GM21576 (cell line): ENCODE data around the gene MSI2.

Experiments used
- ATAC-seq: cut with Tn5 transposase; IDR thresholded peaks from one replicate; pipeline ENCODE4 v1.9.1; 2021; ENCODE audit warnings: mild to moderate bottlenecking, moderate library complexity; ENCODE audit not compliant: unreplicated experiment

Gene MSI2

GRCh38 chr17:57269052-57269451 lies 12.7 kb downstream of the MSI2 start:
- ATAC-seq: no peak

- no peak for ATAC-seq
These were observed 13.4 kb downstream of the MSI2 start for GRCh38 chr17:57269598-57270255.

DNA sequence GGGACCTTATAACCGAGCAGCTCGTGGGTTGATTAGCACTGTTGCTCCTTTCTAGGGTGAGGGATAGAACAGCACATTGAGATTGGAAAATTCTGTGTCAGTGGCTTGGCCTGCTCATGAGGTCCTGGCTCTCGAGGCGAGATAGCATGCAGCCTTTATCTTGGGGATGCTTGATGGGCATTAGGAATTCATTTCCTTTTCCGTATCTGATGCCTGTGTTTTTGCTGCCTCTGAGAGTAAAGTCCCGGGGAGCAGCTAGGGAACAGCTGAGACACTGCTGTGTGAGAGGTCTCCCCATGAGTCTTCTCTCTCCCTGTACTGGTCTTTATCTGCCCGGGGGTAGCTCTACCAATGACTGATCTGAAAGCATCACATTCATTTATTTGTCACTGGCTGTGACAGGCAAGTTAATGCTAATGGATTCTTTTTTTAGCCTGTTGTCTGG lies 14.5 kb downstream of the MSI2 start:
- no peak for ATAC-seq

GRCh38 chr17:57271821-57272220 lies 15.5 kb downstream of the MSI2 start:
- no peak for ATAC-seq

DNA sequence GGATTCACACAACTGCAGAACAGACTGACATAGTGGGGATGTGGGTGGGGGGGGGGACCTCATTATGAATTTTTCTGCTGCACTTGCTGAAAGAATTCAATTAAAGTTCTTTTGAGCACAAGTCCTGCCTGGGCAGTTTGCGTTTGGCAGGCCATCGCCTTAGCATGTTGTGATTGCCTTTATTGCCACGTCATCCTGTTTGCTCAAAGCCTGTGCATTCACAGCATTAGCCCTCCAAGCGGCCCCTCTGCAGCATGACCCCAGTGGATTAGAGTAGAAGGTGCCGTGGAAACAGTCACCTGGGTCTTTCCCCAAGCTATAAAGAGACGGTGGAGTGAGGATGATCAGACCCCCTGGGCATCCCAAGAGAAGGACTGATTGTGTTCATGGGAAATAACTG lies 17.2 kb downstream of the MSI2 start:
- no peak for ATAC-seq

- no peak for ATAC-seq
These were observed 17.8 kb downstream of the MSI2 start for GRCh38 chr17:57274162-57274561.

DNA sequence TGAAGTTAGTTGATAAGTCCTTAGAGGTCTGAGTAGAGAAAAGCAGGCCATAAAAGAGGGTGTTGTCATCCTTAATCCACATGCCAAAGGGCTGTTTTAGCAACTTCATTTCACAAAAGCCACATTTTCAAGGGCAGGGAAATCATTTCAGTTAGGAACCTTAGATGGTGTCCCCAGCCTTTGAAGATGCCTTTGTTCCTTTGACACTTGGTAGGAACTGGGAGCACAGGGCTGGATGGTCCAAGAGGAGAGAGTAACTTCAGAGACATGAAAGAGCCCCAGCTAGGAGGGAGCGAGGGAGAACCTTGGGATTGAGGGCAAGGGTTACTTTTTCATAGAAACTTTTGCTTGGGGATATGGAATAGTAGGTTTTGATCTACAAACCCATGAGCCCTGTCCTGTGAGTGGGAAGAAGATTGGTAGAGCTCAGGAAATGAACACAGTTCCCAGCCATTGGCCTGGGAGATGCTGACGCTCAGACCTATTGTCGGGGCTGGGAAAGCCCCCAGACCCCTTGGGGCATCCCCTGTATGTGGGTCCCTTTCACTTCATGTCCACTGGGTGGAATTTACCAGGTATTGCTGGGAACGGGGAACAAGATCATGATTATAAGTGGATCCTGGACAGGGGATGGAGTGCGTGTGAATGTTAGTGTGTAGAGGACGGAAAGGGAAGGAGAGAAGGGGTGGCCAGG lies 18.9 kb downstream of the MSI2 start:
- ATAC-seq: no peak

DNA sequence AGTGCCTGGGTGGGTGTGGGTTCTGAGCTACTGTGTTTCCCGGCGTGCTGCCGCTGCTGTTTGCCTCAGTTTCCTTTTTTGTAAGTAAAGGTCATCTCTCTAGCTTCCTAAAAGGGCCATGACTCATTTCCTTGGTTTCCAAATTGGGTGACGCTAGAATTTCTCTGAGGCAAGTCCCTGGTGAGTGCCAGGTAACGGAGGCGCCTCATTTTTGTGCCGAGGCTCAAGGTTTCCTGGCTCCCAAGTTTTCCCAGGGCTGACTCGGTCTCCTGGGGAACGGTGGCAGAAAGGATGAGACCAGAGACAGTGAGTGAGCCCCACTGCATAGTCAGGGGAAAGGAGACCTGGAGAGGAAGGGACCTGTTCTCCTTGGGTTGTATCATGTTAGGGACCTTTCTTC lies 20.3 kb downstream of the MSI2 start:
- ATAC-seq: no peak

DNA sequence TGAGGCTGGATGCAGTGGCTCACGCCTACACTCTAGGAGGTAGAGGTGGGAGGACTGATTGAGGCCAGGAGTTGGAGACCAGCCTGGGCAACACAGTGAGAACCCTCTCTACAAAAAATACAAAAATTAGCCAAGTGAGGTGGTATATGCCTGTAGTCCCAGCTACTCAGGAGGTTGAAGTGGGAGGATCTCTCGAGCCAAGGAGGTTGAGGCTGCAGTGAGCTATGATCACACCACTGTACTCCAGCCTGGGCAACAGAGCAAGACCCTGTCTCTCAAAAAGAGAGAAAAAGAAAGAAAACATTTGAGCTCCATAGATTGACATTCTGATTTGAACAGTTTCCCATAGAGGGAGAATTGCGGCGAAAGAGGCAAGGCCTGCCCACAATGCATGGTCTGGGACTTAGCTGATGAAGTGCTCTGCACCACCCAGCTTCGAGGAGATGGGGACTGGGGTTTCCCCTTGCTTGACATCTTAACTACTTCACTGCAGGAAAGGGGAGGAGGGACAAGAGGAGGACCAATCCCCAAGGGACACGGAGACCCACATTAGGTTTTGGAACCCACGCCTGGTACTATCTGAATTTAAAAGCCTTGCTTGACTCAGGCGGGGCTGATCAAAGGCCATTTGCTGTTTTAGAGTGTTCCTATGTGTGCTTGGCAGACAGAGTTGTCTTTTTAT lies 21.7 kb downstream of the MSI2 start:
- no peak for ATAC-seq

DNA sequence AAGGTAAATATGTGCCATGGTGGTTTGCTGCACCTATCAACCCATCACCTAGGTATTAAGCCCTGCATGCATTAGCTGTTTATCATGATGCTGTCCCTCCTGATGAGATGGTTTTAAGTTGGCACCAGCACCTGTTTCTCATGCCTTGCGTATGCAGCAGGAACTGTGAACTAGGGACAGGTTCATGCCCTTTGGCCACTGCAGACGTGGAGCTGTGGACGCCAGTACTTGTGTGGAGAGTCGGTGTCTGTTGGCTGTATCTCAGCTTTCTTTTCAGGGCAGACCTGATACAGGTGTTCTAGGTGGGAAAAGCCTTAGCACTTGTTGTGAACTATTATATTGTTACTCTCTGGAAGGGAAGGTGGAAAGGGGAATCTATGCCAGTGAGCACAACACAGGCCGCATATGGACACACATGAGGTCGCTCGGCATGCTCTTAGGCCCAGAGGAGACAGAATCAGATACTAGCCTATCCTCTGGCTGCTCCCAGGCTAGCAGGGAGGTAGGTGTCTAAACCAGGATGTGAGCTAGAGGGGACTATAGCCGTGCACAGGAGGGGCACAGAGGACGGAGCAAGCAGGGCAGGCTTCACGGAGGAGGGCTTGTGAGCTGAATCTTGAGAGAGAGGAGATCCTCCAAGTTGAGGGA lies 22.5 kb downstream of the MSI2 start:
- ATAC-seq: no peak

DNA sequence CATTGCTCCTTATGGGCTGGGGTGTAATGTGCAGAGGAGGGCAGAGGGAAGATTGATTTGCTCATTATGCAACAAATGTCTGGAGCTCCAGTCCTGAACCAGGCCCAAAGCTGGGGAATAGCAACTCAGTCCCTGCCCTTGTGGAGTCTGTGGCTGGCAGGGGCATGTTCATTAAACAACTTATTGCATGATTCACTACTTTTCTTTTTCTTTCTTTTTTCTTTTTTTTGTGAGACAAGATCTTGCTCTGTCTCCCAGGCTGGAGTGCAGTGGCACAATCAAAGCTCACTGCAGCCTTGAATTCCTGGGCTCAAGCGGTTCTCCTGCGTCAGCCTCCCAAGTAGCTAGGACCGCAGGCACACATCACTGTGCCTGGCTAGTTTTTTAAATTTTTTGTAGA lies 23.1 kb downstream of the MSI2 start:
- no peak for ATAC-seq

GRCh38 chr17:57281887-57282286 lies 25.6 kb downstream of the MSI2 start:
- no peak for ATAC-seq

DNA sequence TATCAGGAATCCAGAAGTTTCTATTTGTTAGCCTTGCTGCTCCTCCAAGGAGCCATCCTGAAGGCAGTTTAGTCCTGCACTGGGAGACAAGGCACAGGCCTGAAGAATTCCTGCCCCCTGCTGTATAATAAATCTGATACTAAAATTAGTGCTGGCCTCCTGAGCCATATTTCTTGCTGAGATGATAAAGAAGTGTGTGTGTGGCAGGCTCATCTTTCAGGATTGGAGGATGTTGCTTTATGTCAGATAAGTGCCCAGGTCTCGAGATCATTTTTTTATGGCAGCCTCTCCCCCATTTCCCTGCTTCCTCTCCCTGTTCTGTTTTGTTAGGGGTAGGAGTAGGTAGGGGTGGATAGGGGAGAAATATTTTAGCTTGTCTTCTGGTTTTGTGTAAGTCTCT lies 26.0 kb downstream of the MSI2 start:
- ATAC-seq: no peak

DNA sequence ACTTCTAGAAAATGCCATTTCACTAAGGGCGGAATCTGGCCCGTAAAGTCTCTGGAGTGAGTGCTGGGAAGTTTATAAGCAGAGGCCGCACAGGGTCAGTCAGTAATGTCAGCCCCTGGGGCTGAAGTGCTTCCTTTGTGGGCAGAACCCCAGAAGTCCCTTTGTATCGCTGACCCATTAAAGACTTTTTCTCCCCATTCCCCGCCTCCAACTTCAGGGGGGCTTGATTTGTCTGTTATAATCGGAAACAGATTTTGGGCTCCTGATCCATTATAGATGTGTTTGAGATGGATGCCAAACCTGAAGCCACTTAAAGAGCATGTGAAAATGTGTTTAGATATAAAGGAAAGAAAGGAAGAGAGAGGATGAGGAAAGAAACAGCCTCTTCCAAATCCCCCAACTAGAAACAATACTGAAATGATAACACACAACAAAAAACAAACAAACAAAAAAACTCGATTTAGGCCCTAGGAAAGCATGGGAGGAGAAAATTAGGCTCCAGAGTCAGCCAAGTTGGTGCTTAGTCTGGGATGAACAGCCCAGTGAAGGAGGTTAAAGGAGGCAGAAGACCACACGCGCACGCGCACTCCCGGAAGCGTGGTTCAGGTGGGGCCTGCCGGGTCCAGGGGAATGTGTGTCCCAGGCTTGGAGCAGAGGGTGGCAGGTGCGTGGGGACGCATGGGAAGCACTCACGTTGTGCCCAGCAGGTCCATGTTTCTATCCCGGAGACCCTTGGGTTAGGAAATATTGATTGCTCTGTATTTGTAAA lies 27.1 kb downstream of the MSI2 start:
- ATAC-seq: no peak

DNA sequence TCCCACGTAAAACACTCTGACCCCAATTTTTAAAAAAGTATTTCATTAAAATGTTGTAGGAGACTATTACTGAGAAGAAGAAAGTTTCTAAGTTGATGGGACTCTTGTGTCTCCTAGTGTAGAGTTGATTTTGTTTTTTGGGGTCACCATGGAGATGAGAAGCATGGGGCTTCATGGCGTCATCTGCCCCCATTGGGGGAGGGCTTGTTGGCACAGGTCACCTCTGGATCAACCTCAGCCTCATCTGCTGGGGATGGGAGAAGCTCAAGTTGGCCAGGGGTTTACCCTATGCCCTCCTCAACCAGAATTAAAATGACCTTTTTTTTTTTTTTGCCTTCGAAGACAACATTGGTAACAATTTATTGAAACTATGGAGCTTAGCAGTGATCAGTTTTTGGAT lies 28.3 kb downstream of the MSI2 start:
- no peak for ATAC-seq

DNA sequence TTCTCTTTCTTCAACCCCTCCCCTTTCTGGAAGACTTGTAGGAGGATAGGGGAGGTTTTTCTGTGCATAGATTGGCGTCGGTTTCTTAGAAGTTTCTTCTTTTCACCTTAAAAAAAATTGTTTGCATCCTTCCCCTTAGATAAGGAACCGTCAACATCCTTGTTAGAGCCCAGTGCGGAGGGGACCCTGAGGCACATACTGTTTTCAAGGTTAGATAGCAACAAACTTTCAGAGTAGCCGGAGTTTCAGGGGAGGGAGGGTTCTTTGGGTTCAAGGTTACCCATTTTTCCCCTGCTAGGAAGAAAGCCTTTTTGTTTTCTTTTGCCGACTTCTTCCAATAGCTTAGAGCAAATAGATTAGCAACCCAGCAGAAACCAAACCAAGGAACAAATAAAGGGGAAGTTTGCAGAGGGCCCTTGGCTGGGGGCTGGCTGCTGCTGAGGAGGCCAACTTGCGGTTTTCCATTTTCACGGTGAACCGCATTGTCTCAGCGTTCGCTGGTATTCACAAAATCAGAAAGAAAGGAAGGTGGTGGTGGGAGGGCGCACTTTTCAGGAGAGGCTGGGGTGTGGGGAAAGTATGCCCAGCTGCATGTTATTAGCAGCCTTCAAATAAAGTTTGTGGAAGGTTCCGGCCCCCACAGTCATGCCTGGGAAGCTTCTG lies 28.8 kb downstream of the MSI2 start:
- peak; percentile 67 for ATAC-seq

DNA sequence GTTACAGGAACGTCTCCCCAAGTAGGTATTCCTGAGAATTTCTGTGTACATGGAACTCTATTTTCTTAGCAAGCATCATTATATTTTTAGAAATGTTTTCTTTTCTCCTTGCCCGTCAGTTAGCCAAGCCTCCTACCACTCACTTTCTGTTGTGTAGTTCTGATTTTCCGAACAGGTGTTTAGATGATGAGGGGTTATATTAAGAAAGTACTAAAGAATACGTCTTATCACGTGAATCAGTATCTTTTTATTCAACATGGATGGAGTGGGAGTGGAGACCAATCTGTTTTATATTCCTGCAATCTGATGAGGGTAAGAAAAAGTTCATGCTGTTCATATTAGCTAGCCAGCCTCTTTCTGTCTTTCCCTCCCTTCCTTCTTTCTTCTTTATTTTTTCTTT lies 29.4 kb downstream of the MSI2 start:
- ATAC-seq: no peak

DNA sequence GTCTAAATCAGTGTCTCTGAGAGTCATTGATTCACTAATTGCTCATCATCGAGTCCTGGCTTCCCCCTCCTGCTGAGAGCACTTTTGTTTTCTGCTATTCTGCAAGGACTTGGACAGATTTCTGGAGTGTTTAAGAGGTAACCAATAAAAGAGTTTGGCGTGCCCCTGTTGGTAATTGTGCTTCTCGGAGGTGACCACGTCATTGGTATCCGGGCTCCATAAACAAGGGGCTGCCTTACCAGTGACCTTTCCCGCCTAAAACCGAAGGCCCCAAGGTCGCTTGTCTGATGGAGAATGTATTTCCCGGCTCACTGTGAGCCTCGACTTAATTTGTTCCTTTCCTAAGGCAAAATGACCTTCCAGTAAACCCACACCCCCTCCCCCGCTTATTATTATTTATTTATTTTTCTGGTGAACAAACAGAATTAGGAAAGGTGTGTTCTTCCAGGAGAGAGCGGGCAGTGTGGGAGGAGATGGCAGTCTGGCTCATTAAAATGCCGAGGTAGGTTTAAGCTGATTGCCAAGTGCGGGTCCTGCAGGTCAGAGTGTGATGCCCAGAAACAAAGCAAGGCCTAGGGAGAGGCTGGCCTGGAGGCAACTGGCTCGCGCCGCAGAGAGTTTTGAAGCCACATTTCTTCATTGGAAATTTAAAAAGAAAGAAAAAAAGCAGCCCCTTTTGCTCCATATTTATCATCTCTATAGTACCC lies 30.2 kb downstream of the MSI2 start:
- ATAC-seq: no peak

- ATAC-seq: no peak
These were observed 31.9 kb downstream of the MSI2 start for GRCh38 chr17:57288040-57288772.
